NCI-H146 treated with DMSO at 0.1 percent for 48 hours (cell line): Measurements from ENCODE around the gene CTNNA3.
A peak's percentile ranks its signal among the peaks of the same experiment; 100 is the strongest.

ENCODE experiments used
- DNase-seq: peaks from one replicate; lab custom pipeline; 2025; ENCODE audit not compliant: unreplicated experiment; lab: John Stamatoyannopoulos, UW

Gene CTNNA3

DNA sequence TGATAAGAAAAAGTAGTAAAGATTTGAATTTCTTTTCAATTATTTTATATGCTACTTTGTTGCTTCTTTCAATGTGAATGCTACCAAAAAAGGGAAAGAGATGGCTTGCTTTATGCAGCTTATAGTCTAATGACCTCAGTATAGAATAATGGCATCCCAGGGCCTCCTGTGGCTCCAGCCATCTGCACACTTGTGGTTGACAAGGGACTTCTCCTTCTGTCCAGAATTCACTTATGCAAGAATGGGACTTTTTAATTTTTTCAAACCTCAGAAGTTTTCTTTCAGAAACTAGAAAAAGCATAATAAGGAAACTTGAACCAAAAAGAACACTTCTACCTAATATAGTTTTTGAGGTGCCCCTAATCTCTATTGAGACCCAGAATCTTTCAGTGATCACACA, 310.9 kb downstream of the CTNNA3 start:
- DNase-seq: no peak

GRCh38 chr10:67331121-67331910, 364.7 kb downstream of the CTNNA3 start:
- DNase-seq: no peak

DNA sequence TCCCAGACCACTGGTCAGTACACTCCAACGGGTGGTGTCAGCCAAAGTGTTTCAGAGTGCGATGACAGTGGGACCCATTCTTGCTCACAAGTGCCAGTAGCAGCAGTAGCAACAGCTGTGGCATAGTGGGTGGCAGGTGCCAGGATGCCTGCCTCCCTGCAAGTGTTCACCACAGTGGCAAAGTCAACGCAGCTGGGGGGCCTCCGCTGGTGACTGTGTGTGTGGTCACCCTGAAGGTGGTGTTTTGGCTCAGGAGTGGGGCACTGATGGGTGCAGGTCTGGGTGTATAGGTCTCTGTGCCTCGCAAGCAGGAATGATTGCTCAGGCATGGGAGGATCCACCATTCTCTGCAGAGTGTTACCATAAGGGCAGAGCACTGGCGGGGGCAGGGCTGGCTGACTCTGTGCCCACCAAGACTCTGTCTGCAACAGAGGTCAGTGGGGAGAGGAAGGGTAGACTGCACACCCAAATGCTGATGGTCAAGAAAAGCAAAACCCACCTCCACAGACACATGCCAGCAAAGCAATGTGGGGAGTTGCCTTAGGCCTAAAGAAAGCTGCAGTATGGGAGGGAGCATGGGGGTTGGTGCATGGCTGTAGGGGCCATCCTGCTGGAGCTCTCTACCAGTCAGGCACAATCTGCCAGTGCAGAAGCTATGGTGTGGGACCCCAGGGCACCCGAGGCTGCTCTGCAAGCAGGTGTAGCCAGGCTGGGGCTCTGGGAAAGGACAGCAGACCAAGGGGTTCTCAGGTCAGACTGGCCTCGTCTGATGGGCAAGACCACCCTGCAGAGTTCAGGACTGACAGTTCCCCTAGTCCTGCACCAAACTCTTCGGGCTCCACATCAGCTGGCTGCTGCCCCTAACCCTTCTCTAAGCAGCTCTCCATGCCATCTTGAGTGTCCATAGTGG, 368.1 kb downstream of the CTNNA3 start:
- no peak for DNase-seq

- no peak for DNase-seq
These were observed 376.0 kb downstream of the CTNNA3 start for GRCh38 chr10:67319976-67320375.

- DNase-seq: no peak
These were observed 387.1 kb downstream of the CTNNA3 start for GRCh38 chr10:67308912-67309311.

DNA sequence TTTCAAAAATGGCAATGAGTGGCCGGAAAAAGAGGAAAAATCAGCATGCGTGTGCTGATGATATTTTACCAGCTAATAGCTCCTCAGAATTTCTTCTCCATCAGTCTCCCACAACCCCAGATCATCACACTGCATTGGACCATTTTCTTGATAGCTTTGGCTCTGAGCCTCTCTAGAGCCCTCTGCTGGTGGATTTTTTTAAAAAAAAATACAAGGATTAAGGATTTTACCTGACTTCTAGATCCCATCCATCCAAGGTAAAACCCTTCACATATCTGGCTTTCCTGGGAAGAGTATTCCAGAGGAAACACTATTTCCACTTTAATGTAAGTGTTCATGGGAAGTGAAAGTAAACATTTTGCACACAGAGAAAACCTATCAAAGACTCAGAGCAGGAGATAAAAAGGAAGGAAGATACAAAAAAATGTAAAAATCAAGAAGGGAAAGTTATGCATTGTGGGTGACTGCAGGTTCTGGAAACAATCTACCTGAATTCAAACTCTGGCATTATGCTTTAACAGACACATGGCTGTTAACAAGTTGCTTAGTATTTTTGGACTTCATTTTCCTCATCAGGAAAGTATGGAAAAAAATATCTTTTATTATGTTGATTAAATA, 389.3 kb downstream of the CTNNA3 start:
- DNase-seq: peak; percentile 28

DNA sequence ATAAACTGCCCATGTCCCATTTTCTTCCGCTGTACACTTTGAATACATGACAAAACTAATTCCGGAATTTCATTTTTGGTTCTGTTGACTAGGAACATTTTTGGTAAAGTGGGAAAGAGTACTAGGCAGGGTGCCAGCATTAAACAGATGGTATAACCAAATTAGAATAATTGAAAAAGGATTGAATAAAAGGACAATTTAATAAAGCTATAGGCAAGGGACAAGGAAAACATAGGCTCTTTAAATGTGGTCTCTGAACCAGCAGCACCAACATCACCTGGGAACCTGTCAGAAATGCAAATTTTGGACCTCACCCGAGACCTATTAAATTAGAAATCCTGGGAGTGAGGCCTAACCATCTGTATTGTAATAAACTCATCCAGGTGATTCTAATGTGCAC, 393.3 kb downstream of the CTNNA3 start:
- DNase-seq: no peak

DNA sequence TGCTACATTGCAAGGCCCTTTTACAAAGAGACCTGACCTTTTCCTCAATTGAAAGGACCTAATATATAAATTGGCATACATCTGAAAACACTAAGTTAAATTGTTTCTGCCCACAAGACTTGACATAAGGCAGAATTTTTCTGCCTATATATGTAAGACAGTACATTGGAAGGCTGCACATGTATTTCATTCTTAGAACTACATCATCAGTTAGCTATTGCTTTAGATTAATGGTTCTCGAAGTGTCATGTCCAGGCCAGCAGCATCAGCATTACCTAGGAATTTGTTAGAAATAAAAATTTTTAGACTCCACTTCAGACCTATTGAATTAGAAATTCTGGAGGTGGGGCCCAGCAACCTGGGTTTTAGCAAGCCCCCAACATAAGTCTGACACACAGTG, 396.2 kb downstream of the CTNNA3 start:
- DNase-seq: no peak

DNA sequence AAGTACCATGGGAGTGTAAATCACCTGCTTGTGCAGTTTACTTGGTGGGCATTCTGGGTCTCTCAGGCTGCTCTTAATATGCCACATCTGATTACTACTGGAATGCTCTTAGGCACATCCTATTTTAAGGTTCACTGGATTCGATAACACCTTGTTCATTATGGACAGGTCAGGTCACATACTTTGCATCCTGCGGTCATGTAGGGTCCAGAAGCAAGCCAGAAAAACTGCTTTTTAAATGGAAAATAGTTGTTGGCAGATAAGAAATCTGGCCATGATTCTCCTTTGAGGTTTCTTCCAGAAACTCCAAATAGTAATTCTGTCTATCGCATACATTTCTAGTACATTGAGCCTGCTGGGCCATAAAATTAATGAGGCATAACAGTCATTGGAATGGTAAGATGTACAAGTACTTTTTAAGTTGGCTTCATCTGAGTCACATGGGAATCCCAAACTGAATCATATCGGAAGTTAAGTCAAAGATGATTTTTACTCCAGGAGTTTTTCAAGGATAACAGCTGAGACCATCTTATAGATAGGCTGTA, 398.3 kb downstream of the CTNNA3 start:
- no peak for DNase-seq

GRCh38 chr10:67296926-67297325, 399.1 kb downstream of the CTNNA3 start:
- no peak for DNase-seq

- DNase-seq: no peak
These were observed 407.1 kb downstream of the CTNNA3 start for GRCh38 chr10:67288688-67289410.

DNA sequence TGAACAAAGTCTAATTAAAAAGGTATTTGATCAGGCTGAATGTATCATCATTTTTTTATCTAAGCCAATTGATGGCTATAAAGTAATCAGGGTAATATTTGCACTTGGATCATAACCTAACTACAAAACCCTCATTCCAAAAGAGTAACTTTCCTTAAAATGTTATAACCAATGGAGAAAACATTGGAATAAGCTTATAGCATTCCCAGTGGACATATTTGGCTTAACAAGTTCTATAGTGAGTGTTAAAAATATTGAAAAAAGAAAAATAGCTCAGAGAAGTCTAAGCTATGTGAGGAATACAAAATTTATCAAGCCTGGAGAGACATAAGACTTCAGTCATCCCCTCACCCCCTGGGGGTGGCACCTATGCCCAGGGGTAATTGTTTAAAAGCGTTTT, 411.4 kb downstream of the CTNNA3 start:
- DNase-seq: no peak

GRCh38 chr10:67282871-67283270, 413.1 kb downstream of the CTNNA3 start:
- DNase-seq: no peak

GRCh38 chr10:67280405-67280804, 415.6 kb downstream of the CTNNA3 start:
- no peak for DNase-seq

- no peak for DNase-seq
These were observed 418.6 kb downstream of the CTNNA3 start for GRCh38 chr10:67277402-67277801.

- no peak for DNase-seq
These were observed 426.2 kb downstream of the CTNNA3 start for GRCh38 chr10:67269828-67270227.

DNA sequence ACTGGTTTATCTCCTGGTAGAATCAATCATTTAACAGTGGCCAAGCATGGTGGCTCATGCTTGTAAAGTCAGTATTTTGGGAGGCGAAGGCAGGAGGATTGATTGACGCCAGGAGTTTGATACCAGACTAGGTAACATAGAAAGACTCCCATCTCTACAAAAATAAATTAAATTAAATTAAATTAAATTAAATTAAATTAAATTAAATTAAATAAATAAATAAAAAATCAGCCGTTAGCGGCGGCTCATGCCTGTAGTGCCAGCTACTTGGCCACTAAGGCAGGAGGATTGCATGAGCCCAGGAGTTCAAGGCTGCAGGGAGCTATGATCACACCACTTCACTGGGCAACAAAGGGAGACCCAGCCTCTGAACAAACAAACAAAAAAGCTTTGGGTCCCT, 427.8 kb downstream of the CTNNA3 start:
- DNase-seq: no peak

DNA sequence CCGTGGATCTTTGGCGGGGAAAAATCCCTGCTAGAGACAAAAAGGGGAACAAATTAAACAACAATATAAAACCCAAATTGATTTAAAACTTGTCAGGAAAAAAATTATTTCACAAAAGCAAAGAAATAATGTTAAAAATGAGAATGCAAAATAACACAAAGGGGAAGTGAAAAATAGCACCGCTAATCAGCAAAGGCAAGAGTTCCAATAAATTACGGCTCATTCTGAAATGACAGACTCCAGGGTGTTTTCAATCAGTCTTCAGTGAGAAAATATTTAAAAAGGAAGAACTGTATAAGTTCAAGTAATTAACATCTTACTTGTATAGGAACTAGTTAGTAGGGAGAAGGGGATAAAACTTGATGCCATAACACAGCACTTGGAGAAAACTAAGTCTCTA, 433.3 kb downstream of the CTNNA3 start:
- no peak for DNase-seq

- no peak for DNase-seq
These were observed 434.6 kb downstream of the CTNNA3 start for GRCh38 chr10:67261300-67261797.

DNA sequence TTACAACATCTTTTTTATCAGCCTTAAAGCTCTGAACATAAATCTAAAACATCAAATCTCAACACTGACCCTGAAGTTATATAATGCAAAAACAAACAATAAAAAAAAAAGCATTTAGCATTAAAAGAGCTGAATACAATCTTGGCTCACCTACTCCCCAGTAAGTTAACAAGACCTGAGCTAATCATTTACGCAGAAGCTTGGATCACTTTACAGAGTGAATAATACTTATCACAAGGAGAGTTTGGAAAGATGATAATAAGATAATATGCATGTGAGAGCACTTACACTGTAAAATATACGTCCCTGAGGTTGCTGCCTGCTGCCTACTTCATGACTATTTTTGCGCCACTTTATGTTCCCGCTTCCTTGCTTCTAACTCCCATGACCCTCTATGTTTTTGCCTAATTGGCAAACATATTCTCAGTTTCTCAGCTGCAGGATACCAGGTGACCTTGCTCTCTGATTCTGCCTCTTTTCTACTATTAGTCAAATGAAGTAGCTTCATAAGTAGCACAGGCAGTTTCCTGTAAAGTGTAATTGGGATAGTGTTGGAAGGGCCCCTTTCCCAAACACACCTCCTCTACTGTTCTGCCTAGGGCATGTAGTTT, 436.6 kb downstream of the CTNNA3 start:
- no peak for DNase-seq
